ENCODE data around the gene LIN54.
"Not testable (repeated sequence)": the region's sequence is repeated elsewhere in the genome, so short reads cannot be mapped to it uniquely, and the experiment has no call there.

The LIN54 gene
- 35.2 to 54.9 reads per million in 2 experiments for total RNA-seq

DNA sequence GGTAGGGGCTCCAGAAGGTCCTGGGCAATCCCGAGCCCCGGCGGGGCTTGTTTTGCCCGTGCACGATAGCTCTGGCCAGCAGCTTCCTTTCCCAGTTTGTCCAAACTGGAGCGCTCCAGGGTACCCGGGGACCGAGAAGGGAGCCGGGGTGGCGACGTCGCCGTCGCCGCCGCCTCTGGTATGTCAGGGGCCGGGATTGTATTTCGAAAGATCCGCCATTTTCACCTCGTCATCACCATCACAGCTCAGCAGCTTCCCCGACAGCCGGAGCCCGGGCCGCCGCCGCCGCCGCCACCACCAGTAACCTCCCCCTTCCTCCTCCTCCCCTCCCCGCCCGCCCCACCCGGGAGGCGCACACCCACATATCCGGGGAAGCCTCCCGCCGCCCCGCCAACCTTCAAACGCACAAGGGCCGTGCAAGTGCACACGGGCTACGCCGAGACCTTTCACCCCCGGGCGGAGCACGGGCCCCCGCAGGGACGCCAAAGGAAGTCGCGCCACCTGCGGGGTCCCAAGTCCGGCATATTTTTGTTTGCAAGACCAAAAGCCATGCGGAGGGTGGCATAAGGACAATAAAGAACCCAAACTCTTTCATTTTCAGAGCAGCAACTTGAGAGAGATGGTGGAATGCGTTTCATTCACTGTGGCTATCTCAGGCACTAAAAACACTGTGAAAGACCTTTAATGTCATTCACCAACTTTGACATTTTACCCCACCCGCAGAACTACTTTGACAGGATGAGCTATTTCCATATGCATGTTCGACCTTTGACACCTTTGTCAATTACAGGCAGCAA lies at the start of gene LIN54:
TSS of gene LIN54 (minus strand) at position 302 of the 797 bp plus-strand sequence. CDS start 25,979 bp downstream, outside the sequence.
- peak; percentile 84 for DNase-seq (ENCODE audit: low read depth)

- DNase-seq (ENCODE audit: low read depth), result no peak
These were observed 44.3 kb upstream of the LIN54 start for GRCh38 chr4:83054928-83055327.

DNA sequence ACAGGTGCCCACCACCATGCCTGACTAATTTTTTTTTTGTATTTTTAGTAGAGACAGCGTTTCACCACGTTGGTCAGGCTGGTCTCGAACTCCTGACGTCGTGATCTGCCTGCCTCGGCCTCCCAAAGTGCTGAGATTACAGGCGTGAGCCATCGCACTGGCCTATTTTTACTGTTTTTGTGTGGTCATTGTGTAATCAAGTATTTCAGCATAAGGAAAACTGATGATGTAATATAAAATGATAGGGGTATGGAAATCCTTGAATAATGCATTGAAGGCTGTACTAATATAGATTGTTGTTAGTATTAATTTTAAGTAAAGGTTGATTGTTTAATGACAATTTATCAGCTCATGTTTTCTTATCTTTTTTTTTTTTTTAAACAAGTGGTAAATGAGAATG lies 38.2 kb upstream of the LIN54 start:
- DNase-seq (ENCODE audit: low read depth), result not testable (repeated sequence)

GRCh38 chr4:83046693-83047473 lies 36.3 kb upstream of the LIN54 start:
- DNase-seq (ENCODE audit: low read depth), result no peak

- DNase-seq (ENCODE audit: low read depth), result no peak
These were observed 33.3 kb upstream of the LIN54 start for GRCh38 chr4:83043801-83044407.

- not testable (repeated sequence) for DNase-seq (ENCODE audit: low read depth)
These were observed 32.5 kb upstream of the LIN54 start for GRCh38 chr4:83043157-83043556.

- DNase-seq (ENCODE audit: low read depth), result no peak
These were observed 29.6 kb upstream of the LIN54 start for GRCh38 chr4:83040269-83040668.

GRCh38 chr4:83036991-83037665 lies 26.5 kb upstream of the LIN54 start:
- DNase-seq (ENCODE audit: low read depth), result no peak

DNA sequence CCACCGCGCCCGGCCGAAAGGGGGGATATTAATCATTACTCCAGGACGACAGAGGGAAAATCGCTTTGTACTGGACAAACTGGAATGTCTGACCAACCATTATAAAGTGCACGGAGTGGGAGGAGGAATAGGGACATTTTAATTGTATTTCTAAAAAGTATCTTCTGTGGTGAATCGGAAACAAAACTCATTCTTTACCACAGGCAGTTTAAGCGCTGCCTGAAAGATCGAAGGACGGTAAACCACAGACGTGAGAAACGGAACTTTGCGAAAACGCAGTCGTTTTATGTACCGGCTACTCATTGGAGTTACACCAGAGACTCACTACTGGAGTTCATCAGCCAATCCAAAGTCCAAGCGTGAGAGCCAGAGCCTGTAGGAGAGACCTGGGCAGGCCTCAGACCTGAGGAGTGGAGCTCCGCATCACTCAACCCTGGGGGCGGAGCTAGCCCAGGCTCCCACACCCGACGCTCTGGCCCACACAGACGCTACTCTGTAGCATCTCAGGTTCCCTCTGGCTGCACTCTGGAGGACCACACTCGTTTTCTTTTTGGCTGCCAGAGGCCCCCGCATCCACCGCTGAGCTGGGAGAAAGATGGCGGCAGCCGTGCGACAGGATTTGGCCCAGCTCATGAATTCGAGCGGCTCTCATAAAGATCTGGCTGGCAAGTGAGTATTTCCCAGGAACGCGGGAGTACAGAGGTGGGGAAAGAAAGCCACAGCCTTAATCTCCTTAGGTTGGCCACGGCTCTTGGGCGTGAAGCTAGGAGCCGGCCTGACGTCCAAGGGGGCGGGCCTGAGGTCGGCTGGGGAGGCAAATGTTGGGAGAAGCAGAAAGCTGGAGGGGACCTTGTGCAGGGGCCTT lies 24.2 kb upstream of the LIN54 start, which contains the start of gene COPS4:
TSS of gene COPS4 (plus strand) at position 554 of the 865 bp plus-strand sequence. CDS start at position 596, 42 bp downstream.
- peak; percentile 92 for DNase-seq (ENCODE audit: low read depth)

- no peak for DNase-seq (ENCODE audit: low read depth)
These were observed 19.1 kb upstream of the LIN54 start for GRCh38 chr4:83029688-83030087.

DNA sequence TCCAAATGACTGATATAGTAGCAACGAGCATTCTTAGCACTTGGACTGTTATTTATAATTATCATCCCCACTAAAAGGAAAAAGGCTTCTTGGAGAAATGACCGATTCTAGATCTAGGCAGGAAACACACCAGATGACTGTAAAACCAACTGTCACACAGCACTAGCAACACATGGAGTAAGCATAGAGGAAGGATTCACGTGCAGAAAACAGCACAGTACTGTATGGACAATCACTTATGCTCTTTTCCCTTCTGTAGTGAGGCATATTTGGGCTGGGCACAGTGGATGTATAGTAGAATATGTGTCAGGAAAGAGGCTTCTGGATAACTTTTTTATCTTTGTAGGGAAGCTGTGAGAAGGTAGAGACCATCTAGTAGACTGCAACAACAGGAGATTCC lies 18.4 kb upstream of the LIN54 start:
- no peak for DNase-seq (ENCODE audit: low read depth)

- no peak for DNase-seq (ENCODE audit: low read depth)
These were observed 14.9 kb upstream of the LIN54 start for GRCh38 chr4:83025563-83025962.

- DNase-seq (ENCODE audit: low read depth), result no peak
These were observed 13.6 kb upstream of the LIN54 start for GRCh38 chr4:83024233-83024632.

- DNase-seq (ENCODE audit: low read depth), result not testable (repeated sequence)
These were observed 13.0 kb upstream of the LIN54 start for GRCh38 chr4:83023599-83023998.

GRCh38 chr4:83022724-83023450 lies 12.3 kb upstream of the LIN54 start:
- no peak for DNase-seq (ENCODE audit: low read depth)

GRCh38 chr4:83019794-83020494 lies 9.3 kb upstream of the LIN54 start:
- no peak for DNase-seq (ENCODE audit: low read depth)

DNA sequence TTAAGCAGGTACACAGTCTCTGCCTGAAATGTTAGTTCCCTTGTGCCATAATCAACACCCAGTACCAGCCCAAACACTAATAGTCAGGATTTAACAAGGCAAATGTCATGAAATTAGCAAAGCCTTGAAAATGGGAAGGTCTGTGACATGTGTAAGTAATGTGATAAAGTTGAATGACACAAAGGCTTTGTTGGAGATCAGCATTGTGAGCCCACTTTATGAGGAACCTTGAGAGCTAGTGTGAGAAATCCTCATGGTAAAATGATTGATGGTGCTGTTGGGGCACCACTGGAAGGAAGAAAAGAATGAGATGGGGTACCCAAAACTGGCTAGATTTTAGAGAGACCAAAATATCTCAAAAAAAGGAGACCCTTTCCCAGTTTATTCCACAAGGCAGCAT lies 3.3 kb upstream of the LIN54 start:
- DNase-seq (ENCODE audit: low read depth), result no peak

DNA sequence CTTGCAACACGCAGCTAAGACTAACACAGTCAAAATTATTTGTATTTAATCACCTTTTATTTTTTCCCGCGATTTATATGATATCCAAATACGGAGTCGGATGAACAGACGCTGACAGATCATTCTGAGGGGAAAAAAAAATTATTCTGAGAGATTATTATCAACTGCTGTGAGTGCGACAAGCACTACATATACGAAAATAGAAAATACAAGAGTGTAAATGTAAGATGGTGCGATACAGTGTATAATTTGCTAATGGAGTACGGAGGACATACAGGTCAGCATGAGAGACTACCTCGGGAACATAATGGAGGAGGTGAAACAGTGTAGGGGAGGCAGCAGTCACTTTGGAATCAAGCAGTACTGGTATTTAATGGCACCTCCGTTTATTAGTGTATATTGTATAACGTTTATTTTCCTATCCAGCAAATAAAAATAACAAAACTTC lies 2.8 kb upstream of the LIN54 start:
- DNase-seq (ENCODE audit: low read depth), result no peak

- peak; percentile 94 for DNase-seq (ENCODE audit: low read depth)
These were observed 2.2 kb upstream of the LIN54 start for GRCh38 chr4:83012687-83013419.

Data from T follicular helper cell (primary cell).